Upper lobe of right lung (tissue), 1 donor: ENCODE measurements around the gene LMNTD1. TPM values are rescaled to one million over a fixed set of nuclear protein-coding genes. Genes with fewer than 3 reads are reported as not detected.

Experiments used
- ATAC-seq: fragments of 200-7000 bp; cut with Tn5 transposase; one replicate; pipeline ENCODE4 v1.9.1; 2020; ENCODE audit warnings: mild to moderate bottlenecking, moderate library complexity
- DNase-seq: peaks from one replicate; pipeline ENCODE4 v3.0.0-alpha.2; 2020
- H3K27ac ChIP-seq: fragments of 200-600 bp; one replicate; pipeline ENCODE4 v1.8.0; 2022
- H3K27me3 ChIP-seq: fragments of 200-600 bp; one replicate; pipeline ENCODE4 v1.8.0; 2022; ENCODE audit warnings: mild to moderate bottlenecking
- H3K36me3 ChIP-seq: fragments of 200-600 bp; one replicate; pipeline ENCODE4 v1.8.0; 2022
- H3K4me1 ChIP-seq: fragments of 200-600 bp; one replicate; pipeline ENCODE4 v1.8.0; 2022
- H3K4me3 ChIP-seq: fragments of 200-600 bp; one replicate; pipeline ENCODE4 v1.8.0; 2022; ENCODE audit warnings: mild to moderate bottlenecking
- H3K9me3 ChIP-seq: fragments of 200-600 bp; one replicate; pipeline ENCODE4 v1.8.0; 2022
- intact Hi-C: fragments of 100-400 bp; cut with DNase I; formaldehyde crosslinking; loops from one replicate; pipeline ENCODE4 v1.11.0; 2022
- total RNA-seq: library from RNA; stranded (reverse); fragmentation: NEBNext Ultra II Directional; extraction: Animal tissue kit (Norgen Biotek cat#: 25700); gene quantifications from one replicate; pipeline ENCODE4 v1.2.1, GENCODE V29; 2021
- TF ChIP-seq, protein P1 (sequence below): fragments of 200-600 bp; IDR thresholded peaks from one replicate; pipeline ENCODE4 v1.8.0; 2022; ENCODE audit warnings: antibody characterized with exemption
- donor health status: DM: no; HTN: yes; CAD: no; lungs with severe emphysema.

LMNTD1 gene
- total RNA-seq, 1 donor from 2014 or later: not detected

GRCh38 chr12:25526778-25527177, 26.3 kb downstream of the LMNTD1 start:
- ATAC-seq (no peak), DNase-seq (no peak)
- Histone ChIP-seq H3K4me3 (no peak overlapping the region), H3K27ac (no peak overlapping the region), H3K4me1 (no peaks in the 10 kb centered on the region), H3K9me3 (no peaks in the 10 kb centered on the region), H3K36me3 (no peaks in the 10 kb centered on the region), H3K27me3 (no peaks in the 10 kb centered on the region)
- intact Hi-C loops: no loop called here
- TF ChIP-seq, protein P1, sequence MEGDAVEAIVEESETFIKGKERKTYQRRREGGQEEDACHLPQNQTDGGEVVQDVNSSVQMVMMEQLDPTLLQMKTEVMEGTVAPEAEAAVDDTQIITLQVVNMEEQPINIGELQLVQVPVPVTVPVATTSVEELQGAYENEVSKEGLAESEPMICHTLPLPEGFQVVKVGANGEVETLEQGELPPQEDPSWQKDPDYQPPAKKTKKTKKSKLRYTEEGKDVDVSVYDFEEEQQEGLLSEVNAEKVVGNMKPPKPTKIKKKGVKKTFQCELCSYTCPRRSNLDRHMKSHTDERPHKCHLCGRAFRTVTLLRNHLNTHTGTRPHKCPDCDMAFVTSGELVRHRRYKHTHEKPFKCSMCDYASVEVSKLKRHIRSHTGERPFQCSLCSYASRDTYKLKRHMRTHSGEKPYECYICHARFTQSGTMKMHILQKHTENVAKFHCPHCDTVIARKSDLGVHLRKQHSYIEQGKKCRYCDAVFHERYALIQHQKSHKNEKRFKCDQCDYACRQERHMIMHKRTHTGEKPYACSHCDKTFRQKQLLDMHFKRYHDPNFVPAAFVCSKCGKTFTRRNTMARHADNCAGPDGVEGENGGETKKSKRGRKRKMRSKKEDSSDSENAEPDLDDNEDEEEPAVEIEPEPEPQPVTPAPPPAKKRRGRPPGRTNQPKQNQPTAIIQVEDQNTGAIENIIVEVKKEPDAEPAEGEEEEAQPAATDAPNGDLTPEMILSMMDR: no peak

DNA sequence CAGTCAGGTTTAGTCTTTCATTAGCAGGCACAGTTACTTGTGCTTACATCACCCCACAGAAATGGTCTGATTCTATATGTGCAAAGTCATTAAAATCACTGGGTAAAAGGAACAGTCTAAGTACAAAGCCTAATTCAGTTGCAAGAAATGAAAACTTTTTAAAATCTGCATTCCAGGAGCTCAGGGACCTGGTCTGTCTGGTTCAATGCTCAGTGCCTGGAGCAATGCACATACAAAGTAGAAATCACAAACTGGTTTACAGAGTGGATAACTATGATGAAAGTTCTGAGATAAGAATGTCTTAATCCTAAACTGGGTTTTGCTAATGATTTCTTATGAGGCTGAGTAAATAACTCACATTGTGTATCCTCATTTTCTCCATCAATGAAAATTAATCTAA, 28.7 kb downstream of the LMNTD1 start:
- DNase-seq (no peak), ATAC-seq (no peak)
- Histone ChIP-seq H3K9me3 (no peaks in the 10 kb centered on the region), H3K4me1 (no peaks in the 10 kb centered on the region), H3K27ac (no peak overlapping the region), H3K36me3 (no peaks in the 10 kb centered on the region), H3K27me3 (no peaks in the 10 kb centered on the region), H3K4me3 (no peak overlapping the region)
- TF ChIP-seq, protein P1: no peak
- intact Hi-C loops: no loop called here

- ATAC-seq (no peak), DNase-seq (no peak)
- Histone ChIP-seq H3K4me1 (no peaks in the 10 kb centered on the region), H3K27me3 (no peaks in the 10 kb centered on the region), H3K36me3 (no peaks in the 10 kb centered on the region), H3K9me3 (no peaks in the 10 kb centered on the region), H3K27ac (no peak overlapping the region), H3K4me3 (no peak overlapping the region)
- TF ChIP-seq, protein P1: no peak
- intact Hi-C loops: no loop called here
Observed at GRCh38 chr12:25521625-25522256, 31.3 kb downstream of the LMNTD1 start.

DNA sequence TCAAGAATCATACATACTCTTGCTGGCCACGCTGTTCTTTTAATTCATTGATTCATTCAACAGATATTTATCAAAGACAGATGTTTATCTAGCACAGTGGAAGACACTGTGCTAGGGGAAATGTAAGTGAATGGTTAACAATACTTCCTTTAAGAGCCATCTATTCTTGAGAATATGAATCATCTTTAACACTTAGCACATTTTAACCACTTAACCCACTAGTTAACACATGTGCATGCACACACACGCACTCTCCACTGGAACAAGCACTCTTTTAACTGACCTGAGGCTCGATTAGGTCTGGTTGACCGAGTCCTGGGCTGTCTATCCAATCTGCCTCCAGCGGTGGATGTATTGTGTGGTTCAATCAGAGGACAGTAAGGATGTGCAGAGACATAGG, 34.6 kb downstream of the LMNTD1 start:
- TF ChIP-seq, protein P1: no peak
- intact Hi-C loops: no loop called here
- ATAC-seq (no peak), DNase-seq (no peak)
- Histone ChIP-seq H3K36me3 (no peaks in the 10 kb centered on the region), H3K9me3 (no peaks in the 10 kb centered on the region), H3K4me1 (no peaks in the 10 kb centered on the region), H3K27ac (no peak overlapping the region), H3K27me3 (no peaks in the 10 kb centered on the region), H3K4me3 (no peak overlapping the region)

- DNase-seq: no peak
Observed at GRCh38 chr12:25504744-25505143, 48.3 kb downstream of the LMNTD1 start.

More at GRCh38 chr12:25504744-25505143, 48.3 kb downstream of the LMNTD1 start:
- Histone ChIP-seq H3K9me3 (no peaks in the 10 kb centered on the region), H3K27me3 (no peaks in the 10 kb centered on the region), H3K4me3 (no peak overlapping the region), H3K36me3 (no peaks in the 10 kb centered on the region), H3K27ac (no peak overlapping the region), H3K4me1 (no peaks in the 10 kb centered on the region)
- intact Hi-C loops: no loop called here
- TF ChIP-seq, protein P1: no peak
- ATAC-seq: no peak
